Measurements from ENCODE around the gene MALAT1. TPM values are rescaled to one million over a fixed set of nuclear protein-coding genes. Genes with fewer than 3 reads are reported as not detected.
A peak's percentile ranks its signal among the peaks of the same experiment; 100 is the strongest.

Gene MALAT1
- total and polyA plus RNA-seq, 10 of the 15 experiments (the other 5 are each of a cell fraction or from before 2014, with no cell fraction given) = 448 to 8,160 (median 2,019) TPM

DNA sequence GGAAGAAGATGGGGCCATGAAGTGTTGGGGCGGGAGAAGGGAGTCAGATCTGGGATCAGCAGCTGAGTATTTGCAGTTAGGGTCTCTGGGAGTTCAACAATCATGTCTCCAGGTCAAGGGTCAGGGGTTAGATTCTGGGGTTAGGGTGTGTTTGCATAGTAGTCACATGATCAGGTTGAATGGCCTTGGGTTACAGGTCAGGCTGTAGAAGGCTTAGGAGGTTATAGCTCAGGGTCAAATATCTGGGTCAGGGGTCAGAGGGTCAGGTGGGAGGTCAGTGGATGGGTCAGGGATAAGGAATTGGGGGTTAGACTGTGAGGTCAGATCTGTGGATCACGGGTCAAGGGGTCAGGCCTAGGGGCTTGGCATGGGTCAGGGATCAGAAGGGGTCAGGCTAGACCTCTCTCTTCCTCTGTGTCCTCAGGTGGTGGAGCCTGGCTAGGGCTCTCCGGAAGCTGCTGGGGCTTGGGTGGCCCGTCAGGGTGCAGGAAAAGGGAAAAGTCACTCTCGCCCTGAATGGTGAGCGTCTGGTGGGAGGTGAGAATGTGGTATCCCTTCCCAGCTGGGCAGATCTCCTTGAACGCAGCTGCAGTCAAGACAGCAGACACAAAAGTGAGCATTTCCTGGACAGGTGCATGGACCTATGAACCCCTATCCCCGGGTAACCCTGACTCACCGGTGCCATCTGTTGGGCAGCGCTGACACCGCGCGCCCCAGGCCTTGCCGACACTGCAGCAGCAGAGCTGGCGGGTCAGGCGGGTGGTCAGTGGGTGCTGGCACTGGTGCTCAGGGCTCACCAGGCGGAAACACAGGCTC, 52.9 kb downstream of the MALAT1 start:
- Histone ChIP-seq H3K9ac (ENCODE audit: control insufficient read depth, insufficient read depth, low read length) (no peak overlapping the region), H3K27me3 (replicated peaks in 1 of 2; ENCODE audit: control insufficient read depth in 2 of 2, insufficient read depth in 2 of 2, low read length in 1 of 2) (no peaks in the 10 kb centered on the region), H3K27ac (ENCODE audit: control insufficient read depth, insufficient read depth) (no peak overlapping the region), H4K20me1 (ENCODE audit: control insufficient read depth, insufficient read depth) (no peaks in the 10 kb centered on the region), H3K79me2 (ENCODE audit: control insufficient read depth, insufficient read depth, low read length) (no peaks in the 10 kb centered on the region), H3K9me3 (replicated peaks; ENCODE audit: control insufficient read depth, insufficient read depth, low read length) (no peaks in the 10 kb centered on the region), H3K4me1 (ENCODE audit: control insufficient read depth, insufficient read depth, low read length) (peaks cover 17% of the 10 kb centered on the region), H3K4me2 (ENCODE audit: control insufficient read depth, insufficient read depth) (no peak overlapping the region), H2AFZ (ENCODE audit: control insufficient read depth, low read depth, low read length) (peak overlapping the region; percentile 31; the same call in 1 of the 2 replicates), H3K36me3 (ENCODE audit: control insufficient read depth in 2 of 2, insufficient read depth in 2 of 2, low read length in 1 of 2) (no peaks in the 10 kb centered on the region), H3K4me3 (no peak overlapping the region)
- DNase-seq (ENCODE audit: low read depth, low spot score) = no peak
- ChIA-PET RAD21 (ENCODE audit: unreplicated experiment) (interaction anchor here (0.5 to 2.9 kb wide), 3 partner anchors 11 to 15 kb away, joined by 3 to 19 read pairs (median 4); no protein-coding TSS in a partner anchor), POLR2A (interaction anchor here (0.5 to 1.2 kb wide), 2 partner anchors 12 to 135 kb away, joined by 3 read pairs; no protein-coding TSS in a partner anchor), SMC1A (ENCODE audit: uncharacterized antibody, unreplicated experiment) (interaction anchor here (0.7 to 2.8 kb wide), 2 partner anchors 11 to 174 kb away, joined by 3 to 11 read pairs; no protein-coding TSS in a partner anchor), CTCF (interaction anchor here (0.6 to 4.7 kb wide), 10 partner anchors 9 to 995 kb away, joined by 3 to 29 read pairs (median 4); partner anchors contain the start of genes ACTN3 and ZNRD2)
- 25% methylated on average over 17 of the region's 17 CpGs for WGBS (ENCODE audit: insufficient coverage, insufficient replicate concordance, low lambda C conversion rate, missing lambda C conversion rate)
- TF ChIP-seq RB1 (IDR thresholded peaks at IDR 0.05; ENCODE audit: borderline replicate concordance) (peak; percentile 56; the same call in 1 of the 2 replicates), BHLHE40 (IDR thresholded peaks at IDR 0.05; ENCODE audit: borderline replicate concordance in 1 of 2, low read depth in 2 of 2, low read length in 1 of 2) (no peak; a peak in 1 of 4 replicates), ZNF384 (IDR thresholded peaks at IDR 0.05; ENCODE audit: borderline replicate concordance, low read depth, low read length) (no peak), IKZF1 (conservative IDR thresholded peaks at IDR 0.05) (peak; percentile 53), NR2F1 (conservative IDR thresholded peaks at IDR 0.05) (peak; percentile 96), GATAD2B (conservative IDR thresholded peaks at IDR 0.05; ENCODE audit: low read depth) (0 out of 2 replicates have a peak, but pooled peaks have one; percentile 34), SRF (IDR thresholded peaks at IDR 0.05; ENCODE audit: low read depth in 2 of 2, low read length in 2 of 2) (no peak), TCF3 (IDR thresholded peaks at IDR 0.05; ENCODE audit: borderline replicate concordance, insufficient read depth, low read depth, low read length) (peak; percentile 74; the same call in 1 of the 2 replicates), RAD21 (IDR thresholded peaks at IDR 0.05; ENCODE audit: insufficient read depth, low read depth, low read length) (peak; percentile 39), TCF12 (IDR thresholded peaks at IDR 0.05; ENCODE audit: low read depth, low read length) (peak; percentile 77; the same call in 1 of the 2 replicates), NR2C1 (IDR thresholded peaks at IDR 0.05) (peak; percentile 87), SMC3 (IDR thresholded peaks at IDR 0.05; ENCODE audit: borderline replicate concordance, low read length) (peak; percentile 34; the same call in 1 of the 2 replicates), POLR2A (IDR thresholded peaks at IDR 0.05; ENCODE audit: low read depth, low read length) (0 out of 2 replicates have a peak, but pooled peaks have one; percentile 19), MTA2 (IDR thresholded peaks at IDR 0.05; ENCODE audit: low read depth) (0 out of 2 replicates have a peak, but pooled peaks have one; percentile 30)
- TF ChIP-seq, protein P1, sequence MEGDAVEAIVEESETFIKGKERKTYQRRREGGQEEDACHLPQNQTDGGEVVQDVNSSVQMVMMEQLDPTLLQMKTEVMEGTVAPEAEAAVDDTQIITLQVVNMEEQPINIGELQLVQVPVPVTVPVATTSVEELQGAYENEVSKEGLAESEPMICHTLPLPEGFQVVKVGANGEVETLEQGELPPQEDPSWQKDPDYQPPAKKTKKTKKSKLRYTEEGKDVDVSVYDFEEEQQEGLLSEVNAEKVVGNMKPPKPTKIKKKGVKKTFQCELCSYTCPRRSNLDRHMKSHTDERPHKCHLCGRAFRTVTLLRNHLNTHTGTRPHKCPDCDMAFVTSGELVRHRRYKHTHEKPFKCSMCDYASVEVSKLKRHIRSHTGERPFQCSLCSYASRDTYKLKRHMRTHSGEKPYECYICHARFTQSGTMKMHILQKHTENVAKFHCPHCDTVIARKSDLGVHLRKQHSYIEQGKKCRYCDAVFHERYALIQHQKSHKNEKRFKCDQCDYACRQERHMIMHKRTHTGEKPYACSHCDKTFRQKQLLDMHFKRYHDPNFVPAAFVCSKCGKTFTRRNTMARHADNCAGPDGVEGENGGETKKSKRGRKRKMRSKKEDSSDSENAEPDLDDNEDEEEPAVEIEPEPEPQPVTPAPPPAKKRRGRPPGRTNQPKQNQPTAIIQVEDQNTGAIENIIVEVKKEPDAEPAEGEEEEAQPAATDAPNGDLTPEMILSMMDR (IDR thresholded peaks at IDR 0.05 in 2 of 3, conservative IDR thresholded peaks at IDR 0.05 in 1 of 3; ENCODE audit: control insufficient read depth in 2 of 3, extremely low read depth in 1 of 3, insufficient read depth in 1 of 3, low read depth in 3 of 3, low read length in 3 of 3) = peak; percentile 69 to 75 (median 69)
- FAIRE-seq = peak; percentile 84
- in situ Hi-C loops (cut with MboI) (no loop called here), intact Hi-C loops (cut with micrococcal nuclease; ENCODE audit: unreplicated experiment) (no loop called here)
- peak; percentile 90 for ATAC-seq
- BruUV-seq (replicated peaks) = no TSS peak

Data from GM12878 (cell line).